Panc1 (cell line): ENCODE results near the gene ZC3H14. TPM values are rescaled to one million over a fixed set of nuclear protein-coding genes. Genes with fewer than 3 reads are reported as not detected.

ENCODE experiments used
- ATAC-seq: fragments of 200-7000 bp; cut with Tn5 transposase; 2 replicates; pipeline ENCODE4 v1.9.1; 2020; ENCODE audit warnings: mild to moderate bottlenecking, moderate library complexity
- BruUV-seq: library from RNA; stranded (reverse); fragments of 400-500 nt; replicated peaks from 2 replicates; lab custom pipeline; 2021; lab: Mats Ljungman, UMichigan
- CTCF ChIA-PET: fragments of 300-600 bp; sonication (Branson Sonifier 250); formaldehyde crosslinking; loops from one replicate; lab custom pipeline; 2022; ENCODE audit warnings: antibody characterized with exemption; lab: Charles Lee
- POLR2A ChIA-PET: fragments of 300-600 bp; sonication (Branson Sonifier 250); formaldehyde crosslinking; loops from one replicate; lab custom pipeline; 2022; ENCODE audit warnings: antibody characterized with exemption; lab: Charles Lee
- DNase-seq: peaks from one replicate; pipeline ENCODE4 v3.0.0-alpha.2; 2010; ENCODE audit warnings: low read depth, low spot score
- H3K27ac ChIP-seq: 2 replicates; pipeline ENCODE4 v1.5.1; 2011; ENCODE audit warnings: mild to moderate bottlenecking, low read length, inconsistent platforms
- H3K27me3 ChIP-seq: fragments of 200-500 bp; sonication (Bioruptor generic); 2 replicates; pipeline ENCODE4 v1.6.0; 2014; ENCODE audit warnings: low read length, inconsistent platforms; ENCODE audit not compliant: control insufficient read depth, insufficient read depth
- H3K36me3 ChIP-seq: fragments of 200-500 bp; sonication (Bioruptor generic); 2 replicates; pipeline ENCODE4 v1.5.1; 2014; ENCODE audit warnings: inconsistent platforms, mild to moderate bottlenecking, low read length, moderate library complexity; ENCODE audit not compliant: control insufficient read depth, insufficient read depth
- H3K4me1 ChIP-seq: 2 replicates; pipeline ENCODE4 v1.5.1; 2011; ENCODE audit warnings: inconsistent platforms, mild to moderate bottlenecking, low read length, moderate library complexity; ENCODE audit not compliant: control insufficient read depth, insufficient read depth
- H3K4me3 ChIP-seq, 2 experiments: 2 replicates each; pipeline ENCODE4 v1.5.1; 2011 to 2012; ENCODE audit warnings: low read depth in 2 of 2, low read length in 2 of 2, mild to moderate bottlenecking in 2 of 2, inconsistent platforms in 1 of 2, moderate library complexity in 1 of 2
- H3K9me3 ChIP-seq: fragments of 200-500 bp; sonication (Bioruptor generic); 2 replicates; pipeline ENCODE4 v1.5.1; 2014; ENCODE audit warnings: low read depth, mild to moderate bottlenecking, inconsistent platforms, low read length, moderate library complexity; ENCODE audit not compliant: control insufficient read depth, insufficient read depth
- CTCF ChIP-seq: fragments of 450-650 bp; IDR thresholded peaks from 2 replicates; pipeline ENCODE4 v1.5.1; 2017; ENCODE audit warnings: mild to moderate bottlenecking
- POLR2AphosphoS5 ChIP-seq: IDR thresholded peaks from 2 replicates; pipeline ENCODE4 v1.6.1; 2012; ENCODE audit warnings: mild to moderate bottlenecking, low read depth, low read length, moderate library complexity
- REST ChIP-seq, 2 experiments: IDR thresholded peaks; 2 replicates each; pipeline ENCODE4 v1.6.1; 2011 to 2012; ENCODE audit warnings: low read depth in 2 of 2, control low read depth in 1 of 2, low read length in 1 of 2, mild to moderate bottlenecking in 1 of 2, moderate library complexity in 1 of 2; ENCODE audit not compliant: insufficient read depth in 1 of 2
- SIN3A ChIP-seq: IDR thresholded peaks from 2 replicates; pipeline ENCODE4 v1.6.1; 2012; ENCODE audit warnings: low read depth, mild to moderate bottlenecking, low read length, moderate library complexity, borderline replicate concordance; ENCODE audit not compliant: insufficient read depth
- TCF7L2 ChIP-seq: IDR thresholded peaks from 2 replicates; pipeline ENCODE4 v1.6.1; 2011; ENCODE audit warnings: mild to moderate bottlenecking, low read depth, low read length, inconsistent platforms
- in situ Hi-C: cut with HindIII; loops from 2 replicates; pipeline ENCODE4 v1.10.0; 2016; ENCODE audit warnings: low sequenced_read_pairs, low pct_unique_long_range_greater_than_20kb
- intact Hi-C: fragments of 100-400 bp; cut with micrococcal nuclease; formaldehyde crosslinking; loops from one replicate; pipeline ENCODE4 v1.10.0; 2022; ENCODE audit not compliant: unreplicated experiment
- total RNA-seq: library from RNA; stranded (reverse); gene quantifications from one replicate; pipeline ENCODE4 v1.2.1, GENCODE V29; 2021; ENCODE audit not compliant: unreplicated experiment

Gene ZC3H14
- total RNA-seq, 1 experiment from 2014 or later, result 57.1 TPM

- Histone ChIP-seq H3K4me1 (no peaks in the 10 kb centered on the region), H3K36me3 (no peaks in the 10 kb centered on the region), H3K27ac (no peak overlapping the region), H3K4me3 (no peak overlapping the region), H3K27me3 (no peaks in the 10 kb centered on the region; the same call in 1 of the 2 replicates), H3K9me3 (no peaks in the 10 kb centered on the region)
- ATAC-seq (no peak), DNase-seq (no peak)
- no peak for TF ChIP-seq CTCF
- intact Hi-C loops (no loop called here), in situ Hi-C loops (no loop called here)
- CTCF ChIA-PET, result interaction anchor here (1.4 kb wide), 1 partner anchor 200 kb away, joined by 4 read pairs; no protein-coding TSS in a partner anchor
- POLR2A ChIA-PET, result no interaction called here
- BruUV-seq, result no TSS peak
Observed at GRCh38 chr14:88668448-88669116, 105.7 kb downstream of the ZC3H14 start.

- H3K4me3 ChIP-seq, result no peak overlapping the region
- no peaks in the 10 kb centered on the region for H3K4me1 ChIP-seq
- H3K27me3 ChIP-seq, result no peaks in the 10 kb centered on the region; the same call in 1 of the 2 replicates
- DNase-seq (no peak), ATAC-seq (no peak)
- H3K9me3 ChIP-seq, result no peaks in the 10 kb centered on the region
- H3K27ac ChIP-seq, result no peak overlapping the region
- CTCF ChIA-PET, result no interaction called here
- in situ Hi-C loops, result no loop called here
- intact Hi-C loops, result no loop called here
- TF ChIP-seq TCF7L2 (no peak), POLR2AphosphoS5 (no peak), SIN3A (no peak), CTCF (no peak), REST (IDR thresholded peaks at IDR 0.05; ENCODE audit: insufficient read depth in 1 of 2, low read depth in 2 of 2, low read length in 1 of 2) (no peak)
- POLR2A ChIA-PET, result no interaction called here
- no TSS peak for BruUV-seq
- no peaks in the 10 kb centered on the region for H3K36me3 ChIP-seq
Observed at GRCh38 chr14:88669346-88669745, 106.5 kb downstream of the ZC3H14 start.

Other genes with a start within 250 kb of the ZC3H14 start
- gene KCNK10, start 239.8 kb upstream of the ZC3H14 start, total RNA-seq, result 0.28 TPM
- 4.0 TPM for gene SPATA7, start 177.4 kb upstream of the ZC3H14 start, total RNA-seq
- 15.0 TPM for gene PTPN21, start 8.0 kb upstream of the ZC3H14 start, total RNA-seq
- 0.10 TPM for gene EML5, start 229.9 kb downstream of the ZC3H14 start, total RNA-seq